HepG2 (cell line): ENCODE results near the gene SNED1. TPM values are rescaled to one million over a fixed set of nuclear protein-coding genes. Genes with fewer than 3 reads are reported as not detected.

ENCODE experiments used
- ARNT2 ChIP-seq: sonication (generic); formaldehyde crosslinking; IDR thresholded peaks from 2 replicates; pipeline ENCODE4 v1.8.0; 2022; ENCODE audit warnings: mild to moderate bottlenecking, low read depth, missing genetic modification reagents, moderate library complexity
- CEBPB ChIP-seq: IDR thresholded peaks from 2 replicates; pipeline ENCODE4 v1.6.1; 2011; ENCODE audit warnings: low read depth, low read length, improper control_type of control experiment, borderline replicate concordance
- NFATC3 ChIP-seq: sonication (generic); formaldehyde crosslinking; IDR thresholded peaks from 2 replicates; pipeline ENCODE4 v1.5.1; 2020; ENCODE audit warnings: mild to moderate bottlenecking, missing genetic modification reagents
- ZNF337 ChIP-seq: sonication (generic); formaldehyde crosslinking; IDR thresholded peaks from 2 replicates; pipeline ENCODE4 v1.5.1; 2020; ENCODE audit warnings: missing genetic modification reagents, low read depth, mild to moderate bottlenecking, borderline replicate concordance
- ZNF484 ChIP-seq: sonication (generic); formaldehyde crosslinking; IDR thresholded peaks from 2 replicates; pipeline ENCODE4 v1.5.1; 2020; ENCODE audit warnings: mild to moderate bottlenecking, low read depth, missing genetic modification reagents, borderline replicate concordance
- ZNF615 ChIP-seq: sonication (generic); formaldehyde crosslinking; IDR thresholded peaks from 2 replicates; pipeline ENCODE4 v1.5.0; 2020; ENCODE audit warnings: mild to moderate bottlenecking, missing genetic modification reagents, borderline replicate concordance
- polyA plus RNA-seq, 8 experiments: library from polyadenylated mRNA; depleted of rRNA in 3 of 8; stranded (reverse) in 7 of 8; unstranded in 1 of 8; fragments of >200 nt; fragmentation: Illumina TruSeq in 4 of 8; extraction: Trizol in 4 of 8; gene quantifications; 2 replicates each; pipeline versions ENCODE4 v1.2.1 to v1.2.3, GENCODE V29; 2011 to 2016; ENCODE audit warnings: low read depth in 4 of 8, missing spikeins in 1 of 8, mixed read lengths in 1 of 8; ENCODE audit not compliant: insufficient read depth in 1 of 8
- total RNA-seq, 5 experiments: library from RNA; depleted of rRNA; stranded (reverse); fragments of >200 nt; fragmentation: Illumina TruSeq; extraction: Trizol; gene quantifications; 2 replicates each; pipeline ENCODE4 v1.2.3, GENCODE V29; 2016; ENCODE audit warnings: low read depth in 1 of 5
- TF ChIP-seq, protein P1 (sequence below): sonication (generic); formaldehyde crosslinking; IDR thresholded peaks from 2 replicates; pipeline ENCODE4 v1.9.0; 2022; ENCODE audit warnings: low read depth, missing genetic modification reagents
- TF ChIP-seq, protein P2 (sequence below): sonication (generic); formaldehyde crosslinking; IDR thresholded peaks from 2 replicates; pipeline ENCODE4 v1.4.0; 2020; ENCODE audit warnings: missing genetic modification reagents, borderline replicate concordance
- TF ChIP-seq, protein P3 (sequence below): sonication (generic); formaldehyde crosslinking; IDR thresholded peaks from 2 replicates; pipeline ENCODE4 v1.9.0; 2021; ENCODE audit warnings: missing genetic modification reagents, borderline replicate concordance
- TF ChIP-seq, protein P4 (sequence below): sonication (generic); formaldehyde crosslinking; IDR thresholded peaks from 2 replicates; pipeline ENCODE4 v1.8.0; 2022; ENCODE audit warnings: mild to moderate bottlenecking, missing genetic modification reagents; ENCODE audit not compliant: insufficient replicate concordance
- TF ChIP-seq, protein P5 (sequence below): sonication (generic); formaldehyde crosslinking; IDR thresholded peaks from 2 replicates; pipeline ENCODE4 v1.5.0; 2020; ENCODE audit warnings: missing genetic modification reagents, mild to moderate bottlenecking, borderline replicate concordance

SNED1 gene
- total and polyA plus RNA-seq, 2 of the 13 experiments (the other 11 are each of a cell fraction or from before 2014, with no cell fraction given), result 0.15 to 0.65 TPM

DNA sequence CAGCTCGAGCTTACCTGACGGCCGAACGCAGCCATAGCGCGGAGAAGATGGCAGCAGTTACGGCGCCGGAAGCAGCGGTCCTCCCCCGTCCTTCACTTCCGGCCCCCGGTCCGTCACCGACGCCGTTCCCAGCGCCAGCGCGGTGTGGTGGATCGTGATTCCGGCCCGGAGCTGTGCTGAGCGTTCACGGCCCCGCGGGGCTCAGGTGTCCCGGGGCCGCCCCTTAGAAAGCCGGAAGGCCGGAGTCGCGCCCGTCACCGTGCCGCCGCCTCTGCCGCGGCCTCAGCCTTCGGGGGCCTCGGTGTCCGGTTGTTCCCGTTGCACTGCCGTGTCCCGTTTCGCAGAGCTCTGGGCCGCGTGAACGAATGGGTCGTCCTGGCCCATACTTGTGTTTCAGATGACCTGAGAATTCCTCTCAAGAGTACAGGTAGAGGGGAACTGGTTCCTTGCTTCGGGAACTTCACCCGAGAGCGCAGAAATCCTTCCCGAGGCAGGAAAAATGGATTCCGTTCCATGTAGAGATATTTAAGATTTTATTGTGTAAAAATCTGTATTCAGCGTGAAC, 103.9 kb downstream of the SNED1 start, which contains the start of gene MTERF4 (continued):
- TF ChIP-seq, protein P1, sequence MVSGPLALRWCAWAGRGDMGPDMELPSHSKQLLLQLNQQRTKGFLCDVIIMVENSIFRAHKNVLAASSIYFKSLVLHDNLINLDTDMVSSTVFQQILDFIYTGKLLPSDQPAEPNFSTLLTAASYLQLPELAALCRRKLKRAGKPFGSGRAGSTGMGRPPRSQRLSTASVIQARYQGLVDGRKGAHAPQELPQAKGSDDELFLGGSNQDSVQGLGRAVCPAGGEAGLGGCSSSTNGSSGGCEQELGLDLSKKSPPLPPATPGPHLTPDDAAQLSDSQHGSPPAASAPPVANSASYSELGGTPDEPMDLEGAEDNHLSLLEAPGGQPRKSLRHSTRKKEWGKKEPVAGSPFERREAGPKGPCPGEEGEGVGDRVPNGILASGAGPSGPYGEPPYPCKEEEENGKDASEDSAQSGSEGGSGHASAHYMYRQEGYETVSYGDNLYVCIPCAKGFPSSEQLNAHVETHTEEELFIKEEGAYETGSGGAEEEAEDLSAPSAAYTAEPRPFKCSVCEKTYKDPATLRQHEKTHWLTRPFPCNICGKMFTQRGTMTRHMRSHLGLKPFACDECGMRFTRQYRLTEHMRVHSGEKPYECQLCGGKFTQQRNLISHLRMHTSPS (CRISPR knock-in tag), result peak; percentile 90
- TF ChIP-seq ARNT2 (CRISPR knock-in tag) (peak; percentile 99), ZNF484 (CRISPR knock-in tag) (peak; percentile 66; the same call in 1 of the 2 replicates), ZNF337 (peak; percentile 98), NFATC3 (CRISPR knock-in tag) (peak; percentile 96), ZNF615 (CRISPR knock-in tag) (no peak), CEBPB (no peak)
- TF ChIP-seq, protein P2, sequence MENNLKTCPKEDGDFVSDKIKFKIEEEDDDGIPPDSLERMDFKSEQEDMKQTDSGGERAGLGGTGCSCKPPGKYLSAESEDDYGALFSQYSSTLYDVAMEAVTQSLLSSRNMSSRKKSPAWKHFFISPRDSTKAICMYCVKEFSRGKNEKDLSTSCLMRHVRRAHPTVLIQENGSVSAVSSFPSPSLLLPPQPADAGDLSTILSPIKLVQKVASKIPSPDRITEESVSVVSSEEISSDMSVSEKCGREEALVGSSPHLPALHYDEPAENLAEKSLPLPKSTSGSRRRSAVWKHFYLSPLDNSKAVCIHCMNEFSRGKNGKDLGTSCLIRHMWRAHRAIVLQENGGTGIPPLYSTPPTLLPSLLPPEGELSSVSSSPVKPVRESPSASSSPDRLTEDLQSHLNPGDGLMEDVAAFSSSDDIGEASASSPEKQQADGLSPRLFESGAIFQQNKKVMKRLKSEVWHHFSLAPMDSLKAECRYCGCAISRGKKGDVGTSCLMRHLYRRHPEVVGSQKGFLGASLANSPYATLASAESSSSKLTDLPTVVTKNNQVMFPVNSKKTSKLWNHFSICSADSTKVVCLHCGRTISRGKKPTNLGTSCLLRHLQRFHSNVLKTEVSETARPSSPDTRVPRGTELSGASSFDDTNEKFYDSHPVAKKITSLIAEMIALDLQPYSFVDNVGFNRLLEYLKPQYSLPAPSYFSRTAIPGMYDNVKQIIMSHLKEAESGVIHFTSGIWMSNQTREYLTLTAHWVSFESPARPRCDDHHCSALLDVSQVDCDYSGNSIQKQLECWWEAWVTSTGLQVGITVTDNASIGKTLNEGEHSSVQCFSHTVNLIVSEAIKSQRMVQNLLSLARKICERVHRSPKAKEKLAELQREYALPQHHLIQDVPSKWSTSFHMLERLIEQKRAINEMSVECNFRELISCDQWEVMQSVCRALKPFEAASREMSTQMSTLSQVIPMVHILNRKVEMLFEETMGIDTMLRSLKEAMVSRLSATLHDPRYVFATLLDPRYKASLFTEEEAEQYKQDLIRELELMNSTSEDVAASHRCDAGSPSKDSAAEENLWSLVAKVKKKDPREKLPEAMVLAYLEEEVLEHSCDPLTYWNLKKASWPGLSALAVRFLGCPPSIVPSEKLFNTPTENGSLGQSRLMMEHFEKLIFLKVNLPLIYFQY, result peak; percentile 98
- TF ChIP-seq, protein P3, sequence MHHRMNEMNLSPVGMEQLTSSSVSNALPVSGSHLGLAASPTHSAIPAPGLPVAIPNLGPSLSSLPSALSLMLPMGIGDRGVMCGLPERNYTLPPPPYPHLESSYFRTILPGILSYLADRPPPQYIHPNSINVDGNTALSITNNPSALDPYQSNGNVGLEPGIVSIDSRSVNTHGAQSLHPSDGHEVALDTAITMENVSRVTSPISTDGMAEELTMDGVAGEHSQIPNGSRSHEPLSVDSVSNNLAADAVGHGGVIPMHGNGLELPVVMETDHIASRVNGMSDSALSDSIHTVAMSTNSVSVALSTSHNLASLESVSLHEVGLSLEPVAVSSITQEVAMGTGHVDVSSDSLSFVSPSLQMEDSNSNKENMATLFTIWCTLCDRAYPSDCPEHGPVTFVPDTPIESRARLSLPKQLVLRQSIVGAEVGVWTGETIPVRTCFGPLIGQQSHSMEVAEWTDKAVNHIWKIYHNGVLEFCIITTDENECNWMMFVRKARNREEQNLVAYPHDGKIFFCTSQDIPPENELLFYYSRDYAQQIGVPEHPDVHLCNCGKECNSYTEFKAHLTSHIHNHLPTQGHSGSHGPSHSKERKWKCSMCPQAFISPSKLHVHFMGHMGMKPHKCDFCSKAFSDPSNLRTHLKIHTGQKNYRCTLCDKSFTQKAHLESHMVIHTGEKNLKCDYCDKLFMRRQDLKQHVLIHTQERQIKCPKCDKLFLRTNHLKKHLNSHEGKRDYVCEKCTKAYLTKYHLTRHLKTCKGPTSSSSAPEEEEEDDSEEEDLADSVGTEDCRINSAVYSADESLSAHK (CRISPR knock-in tag), result peak; percentile 83
- TF ChIP-seq, protein P4, sequence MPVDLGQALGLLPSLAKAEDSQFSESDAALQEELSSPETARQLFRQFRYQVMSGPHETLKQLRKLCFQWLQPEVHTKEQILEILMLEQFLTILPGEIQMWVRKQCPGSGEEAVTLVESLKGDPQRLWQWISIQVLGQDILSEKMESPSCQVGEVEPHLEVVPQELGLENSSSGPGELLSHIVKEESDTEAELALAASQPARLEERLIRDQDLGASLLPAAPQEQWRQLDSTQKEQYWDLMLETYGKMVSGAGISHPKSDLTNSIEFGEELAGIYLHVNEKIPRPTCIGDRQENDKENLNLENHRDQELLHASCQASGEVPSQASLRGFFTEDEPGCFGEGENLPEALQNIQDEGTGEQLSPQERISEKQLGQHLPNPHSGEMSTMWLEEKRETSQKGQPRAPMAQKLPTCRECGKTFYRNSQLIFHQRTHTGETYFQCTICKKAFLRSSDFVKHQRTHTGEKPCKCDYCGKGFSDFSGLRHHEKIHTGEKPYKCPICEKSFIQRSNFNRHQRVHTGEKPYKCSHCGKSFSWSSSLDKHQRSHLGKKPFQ, result peak; percentile 88
- TF ChIP-seq, protein P5, sequence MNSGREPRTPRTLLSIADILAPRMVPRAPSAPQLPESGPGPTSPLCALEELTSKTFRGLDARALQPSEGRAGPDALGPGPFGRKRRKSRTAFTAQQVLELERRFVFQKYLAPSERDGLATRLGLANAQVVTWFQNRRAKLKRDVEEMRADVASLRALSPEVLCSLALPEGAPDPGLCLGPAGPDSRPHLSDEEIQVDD (CRISPR knock-in tag), result peak; percentile 98
